ENCODE measurements around the gene L3MBTL4.

L3MBTL4 gene

GRCh38 chr18:5961828-5962150 lies 452.9 kb downstream of the L3MBTL4 start:
- ChIA-PET CTCF (no interaction called here), POLR2A (ENCODE audit: low non-redundant PET) (no interaction called here)
- no peak overlapping the region for H3K27ac ChIP-seq
- no peak for DNase-seq (ENCODE audit: low spot score)
- no peak for TF ChIP-seq CTCF (conservative IDR thresholded peaks at IDR 0.05; ENCODE audit: low read depth)

- no peak overlapping the region for H3K27ac ChIP-seq
- CTCF ChIA-PET: no interaction called here
- TF ChIP-seq CTCF (conservative IDR thresholded peaks at IDR 0.05; ENCODE audit: low read depth): no peak
- POLR2A ChIA-PET (ENCODE audit: low non-redundant PET): no interaction called here
- DNase-seq (ENCODE audit: low spot score): no peak
These were observed 453.4 kb downstream of the L3MBTL4 start for GRCh38 chr18:5961097-5961827.

- no peak for TF ChIP-seq CTCF (conservative IDR thresholded peaks at IDR 0.05; ENCODE audit: low read depth)
- POLR2A ChIA-PET (ENCODE audit: low non-redundant PET): no interaction called here
- H3K27ac ChIP-seq: no peak overlapping the region
- CTCF ChIA-PET: no interaction called here
- no peak for DNase-seq (ENCODE audit: low spot score)
These were observed 455.9 kb downstream of the L3MBTL4 start for GRCh38 chr18:5958822-5959221.

- DNase-seq (ENCODE audit: low spot score): no peak
- TF ChIP-seq CTCF (conservative IDR thresholded peaks at IDR 0.05; ENCODE audit: low read depth): no peak
- H3K27ac ChIP-seq: no peak overlapping the region
- ChIA-PET CTCF (no interaction called here), POLR2A (ENCODE audit: low non-redundant PET) (no interaction called here)
These were observed 458.9 kb downstream of the L3MBTL4 start for GRCh38 chr18:5955861-5956260.

- TF ChIP-seq CTCF (conservative IDR thresholded peaks at IDR 0.05; ENCODE audit: low read depth): no peak
- no peak for DNase-seq (ENCODE audit: low spot score)
- H3K27ac ChIP-seq: no peak overlapping the region
- ChIA-PET CTCF (interaction anchor here (0.6 kb wide), 1 partner anchor 367 kb away, joined by 3 read pairs; no protein-coding TSS in a partner anchor), POLR2A (ENCODE audit: low non-redundant PET) (no interaction called here)
These were observed 463.1 kb downstream of the L3MBTL4 start for GRCh38 chr18:5951515-5952091.

GRCh38 chr18:5948781-5949180 lies 465.9 kb downstream of the L3MBTL4 start:
- H3K27ac ChIP-seq: no peak overlapping the region
- no peak for TF ChIP-seq CTCF (conservative IDR thresholded peaks at IDR 0.05; ENCODE audit: low read depth)
- no peak for DNase-seq (ENCODE audit: low spot score)
- ChIA-PET CTCF (no interaction called here), POLR2A (ENCODE audit: low non-redundant PET) (no interaction called here)

Data from RWPE1 (cell line).